Ishikawa (cell line): ENCODE measurements around the gene ADCY10.

Experiments
- CREB1 ChIP-seq: IDR thresholded peaks from 2 replicates; pipeline ENCODE4 v1.6.1; 2012; ENCODE audit warnings: low read depth
- EP300 ChIP-seq: IDR thresholded peaks from 2 replicates; pipeline ENCODE4 v1.6.1; 2012; ENCODE audit warnings: borderline replicate concordance
- FOXM1 ChIP-seq: IDR thresholded peaks from 2 replicates; pipeline ENCODE4 v1.6.1; 2012; ENCODE audit warnings: low read depth, borderline replicate concordance
- NFIC ChIP-seq: IDR thresholded peaks from 2 replicates; pipeline ENCODE4 v1.6.1; 2012
- RAD21 ChIP-seq: IDR thresholded peaks from 2 replicates; pipeline ENCODE4 v1.6.1; 2012; ENCODE audit warnings: low read depth
- TAF1 ChIP-seq: IDR thresholded peaks from 2 replicates; pipeline ENCODE4 v1.6.1; 2012; ENCODE audit warnings: low read depth, mild to moderate bottlenecking
- ZBTB7A ChIP-seq: IDR thresholded peaks from 2 replicates; pipeline ENCODE4 v1.6.1; 2012; ENCODE audit warnings: low read depth
- TF ChIP-seq, protein P1 (sequence below): IDR thresholded peaks from 2 replicates; pipeline ENCODE4 v1.6.1; 2012
- TF ChIP-seq, protein P2 (sequence below): IDR thresholded peaks from 2 replicates; pipeline ENCODE4 v1.6.1; 2012; ENCODE audit warnings: low read depth, mild to moderate bottlenecking

DNA sequence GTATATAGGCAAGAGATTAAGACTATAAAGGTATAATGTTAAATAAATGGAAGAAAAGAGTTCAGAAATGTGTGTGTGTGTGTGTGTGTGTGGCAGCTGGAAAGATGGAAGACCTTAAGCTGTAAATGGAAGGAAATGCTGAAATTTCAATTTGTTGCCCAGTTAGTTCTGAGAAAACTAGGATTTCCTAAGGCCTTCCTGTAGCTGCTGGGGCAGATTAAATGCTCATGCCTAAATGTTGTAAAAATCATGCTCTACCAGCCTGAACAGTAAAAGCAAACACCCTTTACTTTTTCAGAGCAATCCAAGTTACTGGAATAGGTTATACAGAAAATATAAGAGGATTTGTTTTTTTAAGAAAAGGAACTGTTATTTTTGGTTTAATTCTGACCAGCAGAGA is 8.3 kb downstream of the ADCY10 start:
- TF ChIP-seq ZBTB7A = no peak
- no peak for TF ChIP-seq TAF1
- TF ChIP-seq, protein P1, sequence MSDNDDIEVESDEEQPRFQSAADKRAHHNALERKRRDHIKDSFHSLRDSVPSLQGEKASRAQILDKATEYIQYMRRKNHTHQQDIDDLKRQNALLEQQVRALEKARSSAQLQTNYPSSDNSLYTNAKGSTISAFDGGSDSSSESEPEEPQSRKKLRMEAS = no peak
- TF ChIP-seq, protein P2, sequence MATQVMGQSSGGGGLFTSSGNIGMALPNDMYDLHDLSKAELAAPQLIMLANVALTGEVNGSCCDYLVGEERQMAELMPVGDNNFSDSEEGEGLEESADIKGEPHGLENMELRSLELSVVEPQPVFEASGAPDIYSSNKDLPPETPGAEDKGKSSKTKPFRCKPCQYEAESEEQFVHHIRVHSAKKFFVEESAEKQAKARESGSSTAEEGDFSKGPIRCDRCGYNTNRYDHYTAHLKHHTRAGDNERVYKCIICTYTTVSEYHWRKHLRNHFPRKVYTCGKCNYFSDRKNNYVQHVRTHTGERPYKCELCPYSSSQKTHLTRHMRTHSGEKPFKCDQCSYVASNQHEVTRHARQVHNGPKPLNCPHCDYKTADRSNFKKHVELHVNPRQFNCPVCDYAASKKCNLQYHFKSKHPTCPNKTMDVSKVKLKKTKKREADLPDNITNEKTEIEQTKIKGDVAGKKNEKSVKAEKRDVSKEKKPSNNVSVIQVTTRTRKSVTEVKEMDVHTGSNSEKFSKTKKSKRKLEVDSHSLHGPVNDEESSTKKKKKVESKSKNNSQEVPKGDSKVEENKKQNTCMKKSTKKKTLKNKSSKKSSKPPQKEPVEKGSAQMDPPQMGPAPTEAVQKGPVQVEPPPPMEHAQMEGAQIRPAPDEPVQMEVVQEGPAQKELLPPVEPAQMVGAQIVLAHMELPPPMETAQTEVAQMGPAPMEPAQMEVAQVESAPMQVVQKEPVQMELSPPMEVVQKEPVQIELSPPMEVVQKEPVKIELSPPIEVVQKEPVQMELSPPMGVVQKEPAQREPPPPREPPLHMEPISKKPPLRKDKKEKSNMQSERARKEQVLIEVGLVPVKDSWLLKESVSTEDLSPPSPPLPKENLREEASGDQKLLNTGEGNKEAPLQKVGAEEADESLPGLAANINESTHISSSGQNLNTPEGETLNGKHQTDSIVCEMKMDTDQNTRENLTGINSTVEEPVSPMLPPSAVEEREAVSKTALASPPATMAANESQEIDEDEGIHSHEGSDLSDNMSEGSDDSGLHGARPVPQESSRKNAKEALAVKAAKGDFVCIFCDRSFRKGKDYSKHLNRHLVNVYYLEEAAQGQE = no peak
- TF ChIP-seq EP300 = no peak
- no peak for TF ChIP-seq CREB1
- no peak for TF ChIP-seq RAD21
- TF ChIP-seq NFIC = no peak
- no peak for TF ChIP-seq FOXM1
